GM19397 (cell line): ENCODE measurements around the gene THAP11.

Source experiments
- ATAC-seq: cut with Tn5 transposase; IDR thresholded peaks from one replicate; pipeline ENCODE4 v1.9.1; 2021; ENCODE audit warnings: mild to moderate bottlenecking, moderate library complexity; ENCODE audit not compliant: unreplicated experiment

Gene THAP11

GRCh38 chr16:67841816-67842508 is at the start of gene THAP11:
TSS of gene THAP11 (plus strand) at chr16:67842320. CDS start at chr16:67842555, 235 bp downstream.
- peak; percentile 44 for ATAC-seq

- no peak for ATAC-seq
These were observed 45.9 kb upstream of the THAP11 start for GRCh38 chr16:67796099-67796718.

- no peak for ATAC-seq
These were observed 41.7 kb upstream of the THAP11 start for GRCh38 chr16:67800338-67800926.

GRCh38 chr16:67801241-67801640 is 40.9 kb upstream of the THAP11 start:
- ATAC-seq, result no peak

GRCh38 chr16:67801883-67802282 is 40.2 kb upstream of the THAP11 start:
- no peak for ATAC-seq

- ATAC-seq, result no peak
These were observed 38.2 kb upstream of the THAP11 start for GRCh38 chr16:67803894-67804293.

- ATAC-seq, result no peak
These were observed 37.1 kb upstream of the THAP11 start for GRCh38 chr16:67804853-67805542.

GRCh38 chr16:67805718-67806427 is 36.2 kb upstream of the THAP11 start:
- ATAC-seq, result peak; percentile 3

GRCh38 chr16:67806428-67807147 is 35.5 kb upstream of the THAP11 start, which contains the start of the genes RANBP10 and TSNAXIP1:
TSS of gene RANBP10 (minus strand) at chr16:67806560. CDS start at chr16:67806536, 24 bp downstream.
TSS of gene TSNAXIP1 (plus strand) at chr16:67806889. CDS start at chr16:67807150, 261 bp downstream.
- ATAC-seq, result peak; percentile 86

- no peak for ATAC-seq
These were observed 34.9 kb upstream of the THAP11 start for GRCh38 chr16:67807148-67807682.

GRCh38 chr16:67811899-67812298 is 30.2 kb upstream of the THAP11 start:
- ATAC-seq, result no peak

GRCh38 chr16:67814567-67814966 is 27.6 kb upstream of the THAP11 start:
- ATAC-seq, result no peak

GRCh38 chr16:67820608-67821259 is 21.4 kb upstream of the THAP11 start:
- no peak for ATAC-seq

- no peak for ATAC-seq
These were observed 19.6 kb upstream of the THAP11 start for GRCh38 chr16:67822511-67822910.

- ATAC-seq, result no peak
These were observed 17.0 kb upstream of the THAP11 start for GRCh38 chr16:67825119-67825518.

GRCh38 chr16:67825906-67826305 is 16.2 kb upstream of the THAP11 start:
- no peak for ATAC-seq

GRCh38 chr16:67828651-67829050 is 13.5 kb upstream of the THAP11 start:
- no peak for ATAC-seq

- no peak for ATAC-seq
These were observed 9.1 kb upstream of the THAP11 start for GRCh38 chr16:67833030-67833414.
